GM19025 (cell line): ENCODE data around the gene PGA5.

ENCODE experiments used
- ATAC-seq: cut with Tn5 transposase; IDR thresholded peaks from one replicate; pipeline ENCODE4 v1.9.1; 2021; ENCODE audit warnings: mild to moderate bottlenecking, low read depth, moderate library complexity; ENCODE audit not compliant: unreplicated experiment

The PGA5 gene

GRCh38 chr11:61290905-61291690 is 50.1 kb downstream of the PGA5 start:
- ATAC-seq: no peak

DNA sequence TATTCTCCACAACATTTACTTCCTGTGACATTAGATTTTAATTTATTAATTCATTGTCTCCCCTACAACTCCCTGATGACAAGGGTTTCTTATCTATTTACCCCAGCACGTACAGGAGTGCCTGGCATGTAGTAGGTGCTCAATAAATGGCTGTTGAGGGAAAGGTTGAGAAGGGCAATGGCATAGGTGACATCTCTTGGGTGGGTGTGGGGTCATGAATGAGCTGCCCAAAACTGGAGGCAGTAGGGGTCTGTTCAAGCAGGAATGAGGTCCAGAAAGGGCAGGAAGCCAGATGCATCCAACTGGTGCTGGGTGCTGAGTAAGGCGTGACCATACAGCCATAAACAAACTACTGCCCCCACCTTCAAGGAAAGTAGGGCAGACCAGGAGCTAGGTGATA is 51.4 kb downstream of the PGA5 start:
- no peak for ATAC-seq

- ATAC-seq: peak; percentile 38
Observed at GRCh38 chr11:61293867-61294716, 53.1 kb downstream of the PGA5 start.

DNA sequence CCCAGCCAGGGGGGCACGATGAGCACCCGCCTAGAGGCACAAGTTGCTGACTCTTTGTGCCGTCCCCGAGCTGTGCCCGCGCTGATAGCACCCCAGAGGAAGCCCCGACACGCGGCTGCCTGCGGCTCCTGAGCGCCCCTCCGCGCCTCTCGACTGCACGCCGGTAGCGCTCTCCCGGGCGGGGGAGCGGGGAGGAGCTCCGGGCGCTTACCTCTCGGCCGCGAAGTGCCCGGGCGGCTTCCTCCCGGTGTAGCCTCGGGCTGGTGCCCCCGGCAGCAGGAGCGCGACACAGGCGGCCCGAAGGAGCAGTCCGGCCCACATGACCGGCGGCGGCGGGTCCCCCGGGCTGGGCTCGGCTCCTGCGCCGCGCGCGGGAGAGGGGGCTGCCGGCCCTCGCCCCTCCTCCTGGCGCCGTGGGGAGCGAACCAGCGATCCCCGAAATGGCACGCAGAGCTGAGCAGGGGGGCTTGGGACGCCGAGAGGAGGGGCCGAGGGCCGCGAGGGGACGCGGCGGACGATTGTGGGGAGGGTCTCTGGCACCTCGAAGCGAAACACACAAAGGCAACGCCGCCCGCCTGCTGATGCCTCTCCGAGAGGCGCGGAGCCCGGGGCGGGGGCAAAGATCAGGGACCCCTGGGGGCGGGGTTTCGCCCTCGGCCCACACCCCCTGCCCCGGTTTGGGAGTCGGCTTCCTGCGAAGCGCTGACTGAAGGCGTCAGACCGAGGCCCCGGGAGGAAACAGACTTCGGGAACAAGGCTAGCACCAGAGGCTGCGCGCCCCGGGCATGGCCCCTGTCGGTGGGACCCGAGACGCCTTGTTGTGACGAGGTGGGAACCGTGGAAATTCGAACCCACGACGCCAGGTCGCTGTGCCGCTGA is 54.0 kb downstream of the PGA5 start, which contains the start of gene VWCE:
TSS of gene VWCE (minus strand) at position 600 of the 879 bp plus-strand sequence. CDS start at position 321, 279 bp downstream.
- ATAC-seq: peak; percentile 65

DNA sequence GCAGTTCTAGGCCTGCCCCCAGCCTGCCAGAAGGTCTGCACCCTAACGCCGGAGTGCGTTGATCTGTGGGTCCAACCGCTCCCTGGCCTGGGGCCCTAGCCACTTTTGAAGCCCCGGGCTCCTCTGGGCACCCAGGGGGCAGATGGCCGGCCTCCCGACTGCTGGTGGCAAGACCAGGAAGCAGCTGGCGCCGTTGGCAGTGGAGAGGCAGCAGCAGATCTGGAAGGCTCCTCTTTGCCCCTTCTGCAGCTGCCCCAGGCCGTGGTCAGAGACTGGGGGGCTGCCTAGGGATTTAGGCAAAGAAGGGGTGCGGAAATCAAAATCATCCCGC is 54.6 kb downstream of the PGA5 start:
- ATAC-seq: no peak

- no peak for ATAC-seq
Observed at GRCh38 chr11:61297341-61297740, 56.4 kb downstream of the PGA5 start.

DNA sequence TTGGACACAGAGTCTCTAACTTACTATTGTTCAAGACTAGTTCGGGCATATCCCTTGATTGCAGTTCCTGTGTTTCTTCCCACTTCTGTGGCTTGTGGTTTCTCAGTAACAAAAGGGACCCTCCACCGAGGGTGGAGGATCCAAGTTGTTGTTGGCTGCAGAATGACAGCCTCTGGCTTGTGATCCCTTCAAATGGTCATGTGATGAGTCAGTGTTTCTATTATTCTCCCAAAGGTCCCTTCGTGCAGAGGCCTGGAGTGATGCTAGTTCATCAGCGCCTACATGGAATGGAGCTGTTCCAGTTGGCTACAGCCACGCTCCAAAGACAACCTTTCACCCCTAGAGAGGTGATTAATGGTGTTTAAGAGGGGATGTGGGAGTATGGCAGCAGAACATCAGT is 56.8 kb downstream of the PGA5 start:
- no peak for ATAC-seq

DNA sequence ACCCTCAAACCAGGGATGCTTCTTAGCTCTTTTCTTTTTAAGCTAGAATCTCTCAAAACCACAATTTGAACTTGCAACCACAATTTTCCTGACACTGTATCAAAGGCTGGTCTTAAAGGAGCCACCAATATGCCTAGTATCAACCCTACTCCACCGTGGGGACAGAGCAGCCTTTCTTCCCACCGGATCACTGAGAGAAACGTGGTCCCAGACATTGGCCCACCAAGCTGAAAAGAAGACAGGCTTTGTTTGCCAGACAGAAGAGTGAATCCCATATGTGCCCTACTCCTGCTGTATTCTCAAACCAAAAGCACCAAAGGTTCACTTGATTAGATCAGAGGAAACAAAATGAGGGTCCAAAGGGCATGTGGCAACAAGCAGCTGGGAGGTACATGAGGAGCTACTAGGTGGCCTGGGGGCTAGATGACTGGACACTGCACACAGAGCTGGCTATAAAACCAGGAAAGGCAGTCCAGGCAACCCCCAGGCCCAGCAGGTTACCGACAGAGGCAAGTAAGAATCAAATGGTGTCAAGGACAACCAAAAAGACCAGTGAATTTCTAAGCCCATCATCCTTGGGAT is 57.8 kb downstream of the PGA5 start:
- ATAC-seq: no peak
